HL-60 (cell line): ENCODE results near the gene PTGDR.

Experiments
- CTCF ChIP-seq: IDR thresholded peaks from one replicate; pipeline ENCODE4 v1.5.1; 2011; ENCODE audit warnings: low read length, control low read depth, inconsistent platforms; ENCODE audit not compliant: insufficient read depth
- POLR2AphosphoS5 ChIP-seq: IDR thresholded peaks from 2 replicates; pipeline ENCODE4 v1.6.1; 2012; ENCODE audit warnings: low read depth
- REST ChIP-seq: IDR thresholded peaks from 2 replicates; pipeline ENCODE4 v1.6.1; 2012; ENCODE audit warnings: low read depth; ENCODE audit not compliant: insufficient replicate concordance

GRCh38 chr14:52222901-52223300 is 44.6 kb upstream of the PTGDR start:
- TF ChIP-seq CTCF (no peak), POLR2AphosphoS5 (no peak), REST (no peak)
